Middle frontal gyrus (tissue), 1 donor: ENCODE measurements around the gene VIPAS39.

Source experiments
- DNase-seq: peaks from one replicate; pipeline ENCODE4 v3.0.0-alpha.2; 2015; ENCODE audit warnings: low spot score; ENCODE audit errors: extremely low spot score

VIPAS39 gene

DNA sequence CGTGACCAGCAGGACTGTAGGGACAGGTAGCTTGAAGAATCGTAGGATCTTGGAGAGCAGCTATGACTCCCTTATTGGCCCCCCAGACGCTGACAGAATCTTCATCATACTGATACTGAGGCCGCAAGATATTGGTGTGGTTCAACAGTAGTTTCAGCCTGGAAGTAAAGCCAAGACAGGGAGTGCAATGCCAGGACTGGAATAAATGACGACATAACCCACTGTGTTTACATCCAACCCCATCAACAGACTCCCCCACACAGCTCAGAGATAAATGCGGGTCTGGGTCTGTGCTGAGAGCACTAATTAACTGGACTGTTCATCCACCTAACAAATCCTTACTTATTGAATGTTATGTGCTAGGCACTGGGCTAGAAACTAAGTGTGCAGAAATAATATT lies 50.7 kb downstream of the VIPAS39 start:
- DNase-seq: no peak

DNA sequence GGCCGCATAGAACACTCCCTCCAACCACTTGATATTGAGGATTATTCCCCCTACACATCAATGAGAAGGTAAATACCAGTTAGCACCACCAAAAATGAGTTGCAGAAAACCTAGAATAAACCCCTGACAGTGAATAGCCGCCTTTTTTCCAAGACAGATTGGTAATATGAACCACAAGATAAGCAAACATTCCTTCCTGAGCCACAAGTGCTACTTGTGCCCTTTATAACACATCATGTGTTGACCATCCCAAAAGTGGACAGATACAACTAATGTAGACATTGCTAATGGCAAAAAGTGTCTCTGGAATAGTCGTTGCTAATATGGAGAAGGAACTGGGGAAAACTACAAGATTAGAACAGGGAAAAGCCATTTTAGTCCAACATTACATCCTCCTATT lies 51.3 kb downstream of the VIPAS39 start:
- DNase-seq: no peak

DNA sequence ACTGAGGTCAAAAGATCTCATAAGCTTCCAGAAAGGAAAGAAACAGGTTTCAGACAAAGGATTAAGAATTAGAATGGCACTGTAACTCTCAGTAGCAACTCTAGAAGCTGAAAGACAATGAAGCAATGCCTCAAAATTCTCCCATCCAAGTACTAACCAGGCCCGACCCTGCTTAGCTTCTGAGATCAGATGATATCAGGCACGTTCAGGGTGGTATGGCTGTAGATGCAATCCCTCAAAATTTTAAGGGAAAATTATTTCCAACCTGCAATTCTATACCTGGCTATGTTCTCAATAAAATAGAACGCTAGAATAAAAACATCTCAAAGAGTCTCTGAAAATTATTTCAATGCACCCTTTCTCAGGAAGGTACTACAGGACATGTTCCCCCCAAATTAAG lies 53.6 kb downstream of the VIPAS39 start:
- DNase-seq: no peak

DNA sequence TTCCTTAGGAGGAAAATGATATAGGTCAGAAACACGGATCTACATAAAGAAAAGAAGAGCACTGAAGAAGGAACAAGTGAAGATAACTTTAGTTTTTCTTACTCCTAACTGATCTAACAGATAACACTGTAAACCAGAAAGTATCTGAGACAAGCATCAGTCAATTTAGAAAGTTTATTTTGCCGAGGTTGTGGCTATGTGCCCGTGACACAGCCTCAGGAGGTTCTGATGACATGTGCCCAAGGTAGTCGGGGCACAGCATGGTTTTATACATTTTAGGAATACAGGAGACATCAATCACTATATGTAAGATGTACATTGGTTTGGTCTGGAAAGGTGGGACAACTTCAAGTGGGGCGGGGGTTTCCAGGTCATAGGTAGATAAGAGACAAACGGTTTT lies 57.2 kb downstream of the VIPAS39 start:
- no peak for DNase-seq

DNA sequence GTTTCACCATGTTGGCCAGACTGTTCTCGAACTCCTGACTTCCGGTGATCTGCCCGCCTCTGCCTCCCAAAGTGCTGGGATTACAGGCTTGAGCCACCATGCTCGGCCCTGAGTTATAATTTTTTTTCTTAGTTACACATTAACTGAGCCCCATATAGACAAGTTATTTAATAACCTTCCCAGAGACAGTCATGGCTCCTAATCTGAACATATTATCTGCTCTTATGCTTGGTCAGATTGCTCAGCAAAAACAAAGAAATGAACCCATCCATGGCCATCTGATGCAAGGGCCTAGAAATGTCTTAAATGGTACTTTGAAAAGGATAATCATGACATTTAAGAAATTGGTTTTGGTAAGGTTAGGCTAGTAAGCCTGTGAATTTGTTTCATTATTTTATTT lies 67.2 kb downstream of the VIPAS39 start:
- no peak for DNase-seq

DNA sequence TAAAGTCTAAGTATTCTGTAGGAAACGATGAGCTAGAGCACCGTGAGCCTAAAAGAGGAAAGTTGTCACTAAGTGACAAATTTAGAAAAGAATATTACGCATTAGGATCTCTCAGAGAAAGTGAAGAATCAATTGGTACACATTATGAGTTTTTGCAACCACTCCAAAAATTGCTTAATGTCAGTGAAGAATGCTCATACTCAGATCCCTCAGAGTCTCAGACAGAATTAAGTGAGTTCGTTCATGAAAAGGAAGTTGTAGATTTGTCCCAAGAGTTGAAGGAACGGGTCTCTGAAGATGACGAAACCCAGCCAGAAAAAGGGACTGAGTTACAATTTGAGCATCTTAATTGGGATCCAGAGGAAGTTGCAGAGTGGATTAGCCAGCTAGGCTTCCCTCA lies 78.7 kb downstream of the VIPAS39 start:
- DNase-seq: no peak

DNA sequence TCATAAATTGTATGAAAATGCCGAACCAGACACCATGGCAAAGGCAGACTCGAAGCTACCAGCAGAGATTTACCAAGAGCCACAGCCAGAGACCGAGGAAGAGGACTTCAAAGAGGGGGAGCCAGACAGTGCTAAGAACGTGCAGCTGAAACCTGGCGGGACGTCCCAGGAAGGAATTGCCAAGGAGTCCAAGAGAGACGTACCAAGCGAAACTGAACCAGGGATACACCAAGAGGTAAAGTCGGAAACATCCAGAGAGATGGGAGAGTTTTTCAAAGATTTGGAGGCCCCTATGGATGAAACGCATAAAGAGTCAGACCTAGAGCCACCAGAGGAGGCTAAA lies 79.9 kb downstream of the VIPAS39 start:
- DNase-seq: no peak

DNA sequence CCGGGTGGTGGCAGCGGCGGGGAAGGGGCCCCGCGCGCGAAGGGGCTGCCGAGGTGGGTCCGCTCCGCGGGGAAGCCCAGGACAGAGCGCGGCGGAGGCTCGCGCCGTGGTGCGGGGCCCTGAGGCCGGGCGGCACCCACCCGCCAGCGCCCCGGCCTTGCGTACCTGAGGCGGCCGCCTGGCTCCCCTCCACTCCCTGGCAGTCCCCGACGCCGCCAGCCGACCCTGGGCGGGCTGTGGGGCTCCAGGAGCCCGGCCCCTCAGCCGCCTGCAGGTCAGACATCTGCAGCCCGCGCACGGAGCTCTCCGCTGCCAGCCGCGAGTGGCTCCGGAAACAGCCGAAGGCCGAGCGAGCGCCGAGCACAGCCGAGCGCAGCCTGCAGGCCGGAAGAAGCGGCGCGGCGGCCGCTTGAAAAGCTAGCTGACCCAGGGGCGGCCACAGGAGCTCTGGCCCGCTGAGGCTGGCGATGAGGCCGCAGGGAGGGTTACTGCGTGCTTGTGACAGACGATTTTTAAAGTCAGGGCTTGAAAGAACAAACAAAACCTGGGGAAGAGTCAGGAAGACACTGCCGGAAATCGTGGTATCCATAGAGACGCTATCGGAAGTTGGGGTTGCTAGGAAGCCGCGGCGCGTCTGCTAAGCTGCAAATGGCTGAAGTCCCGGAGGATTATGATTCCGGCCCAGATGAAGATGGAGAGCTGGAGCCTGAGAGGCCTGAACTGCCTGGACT lies 80.5 kb downstream of the VIPAS39 start, which contains the start of the genes SAMD15 and TMED8:
SAMD15 (plus strand) TSS at position 609 of the 731 bp plus-strand sequence; CDS start at position 649, 40 bp downstream.
TMED8 (minus strand) TSS at position 324 of the 731 bp plus-strand sequence; CDS start at position 283, 41 bp downstream.
- DNase-seq: peak; percentile 87
